Measurements from ENCODE around the gene TOGARAM2.

DNA sequence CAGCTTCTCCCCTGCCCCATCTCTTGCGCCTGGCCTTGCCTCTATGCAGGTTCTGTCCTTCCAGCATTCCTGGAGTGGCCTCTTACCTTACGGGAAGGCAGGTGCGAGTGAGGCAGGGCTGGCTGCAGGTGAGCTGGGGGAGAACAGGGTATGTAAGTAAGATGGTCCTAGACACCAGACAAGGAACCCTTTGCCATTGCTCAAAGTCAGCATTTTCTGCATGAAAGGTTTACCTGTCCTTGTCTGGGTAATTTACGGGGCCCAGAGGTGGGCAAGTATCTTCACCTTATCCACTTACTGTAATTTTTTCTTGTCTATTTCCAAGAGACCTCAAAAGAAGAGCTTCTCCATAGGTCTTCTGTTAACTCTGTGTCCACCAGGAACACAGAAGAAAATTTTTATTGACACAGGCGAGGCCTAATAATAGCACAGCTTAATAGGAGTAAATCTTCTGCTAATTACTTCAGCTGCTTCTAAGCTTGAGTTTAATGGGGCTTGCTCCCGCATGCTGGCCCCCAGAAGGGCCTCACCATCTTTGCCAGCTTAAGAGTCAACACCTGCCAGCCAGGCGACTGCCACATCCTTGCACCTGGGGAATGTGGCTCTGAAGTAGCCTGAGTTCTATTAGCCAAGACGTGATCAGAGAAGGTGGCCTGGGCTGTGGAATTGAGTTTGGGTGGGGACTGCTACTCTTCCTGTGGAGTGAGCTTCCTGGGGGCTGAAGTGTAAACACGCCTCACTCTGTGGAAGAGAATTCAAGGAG, 66.2 kb downstream of the TOGARAM2 start:
- TF ChIP-seq TARDBP (IDR thresholded peaks at IDR 0.05) (no peak), SUZ12 (IDR thresholded peaks at IDR 0.05) (no peak), BHLHE40 (IDR thresholded peaks at IDR 0.05; ENCODE audit: borderline replicate concordance) (no peak), ARNT (IDR thresholded peaks at IDR 0.05) (no peak), ELF4 (IDR thresholded peaks at IDR 0.05) (no peak), SP1 (IDR thresholded peaks at IDR 0.05) (no peak)

Data from HEK293T (cell line).